Activated CD4-positive, alpha-beta T cell treated with anti-CD3 and anti-CD28 coated beads for 1 hour (primary cell): ENCODE measurements around the gene XCR1.
"Not testable (repeated sequence)": the region's sequence is repeated elsewhere in the genome, so short reads cannot be mapped to it uniquely, and the experiment has no call there.

Experiments
- DNase-seq: peaks from one replicate; pipeline ENCODE4 v3.0.0-alpha.2; 2020

XCR1 gene

DNA sequence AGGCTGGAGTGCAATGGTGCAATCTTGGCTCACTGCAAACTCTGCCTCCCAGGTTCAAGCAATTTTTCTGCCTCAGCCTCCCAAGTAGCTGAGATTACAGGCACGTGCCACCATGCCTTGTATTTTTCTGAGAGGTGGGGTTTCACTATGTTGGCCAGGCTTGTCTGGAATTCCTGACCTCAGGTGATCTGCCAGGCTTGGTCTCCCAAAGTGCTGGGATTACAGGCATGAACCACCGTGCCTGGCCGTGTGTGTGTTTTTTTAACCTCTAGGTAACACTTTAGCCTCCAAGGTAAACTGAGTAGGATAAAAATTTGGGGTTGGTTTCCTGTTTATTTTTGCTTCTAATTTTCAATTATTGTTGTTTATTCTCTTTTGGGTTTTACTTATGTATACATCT is 10.8 kb upstream of the XCR1 start:
- DNase-seq = not testable (repeated sequence)

- no peak for DNase-seq
Measured at GRCh38 chr3:46036191-46036590, 8.9 kb upstream of the XCR1 start.

DNA sequence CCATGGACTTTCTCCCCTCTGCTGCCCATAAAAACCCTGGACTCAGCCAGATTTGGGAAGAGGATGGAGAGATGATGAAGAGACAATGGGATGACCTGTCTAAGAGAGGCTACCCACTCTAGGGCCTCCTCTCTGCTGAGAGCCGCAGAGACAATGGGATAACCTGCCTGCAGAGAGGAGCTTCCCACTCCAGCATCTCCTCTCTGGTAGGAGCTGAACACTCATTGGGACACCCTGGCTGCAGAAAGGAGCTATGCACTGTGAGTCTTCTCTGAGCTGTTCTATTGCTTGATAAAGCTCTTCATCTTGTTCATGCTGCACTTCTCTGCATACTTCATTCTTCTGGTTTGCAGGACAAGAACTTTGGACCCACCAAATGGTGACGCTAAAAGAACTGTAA is 4.5 kb upstream of the XCR1 start:
- DNase-seq = no peak

DNA sequence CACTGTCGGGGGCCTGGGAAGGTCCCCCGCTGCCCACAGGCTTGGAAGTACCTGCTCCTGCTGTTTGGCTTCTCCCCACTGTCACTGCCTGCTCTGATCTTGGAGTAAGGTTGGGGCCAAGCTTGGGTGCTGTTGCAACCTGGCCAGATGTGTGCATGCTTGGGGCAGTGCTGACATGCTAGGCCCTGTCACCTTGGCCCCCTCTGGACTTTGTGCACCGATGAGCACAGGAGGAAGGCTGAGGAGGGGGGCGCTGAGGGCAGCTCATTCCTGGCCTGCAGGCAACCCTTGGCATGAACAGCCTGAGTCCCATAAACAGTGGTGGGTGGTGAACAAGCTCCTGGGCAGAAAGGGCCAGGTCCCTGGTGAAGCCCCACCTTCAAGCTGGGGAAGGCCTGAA is 4.0 kb upstream of the XCR1 start:
- no peak for DNase-seq

DNA sequence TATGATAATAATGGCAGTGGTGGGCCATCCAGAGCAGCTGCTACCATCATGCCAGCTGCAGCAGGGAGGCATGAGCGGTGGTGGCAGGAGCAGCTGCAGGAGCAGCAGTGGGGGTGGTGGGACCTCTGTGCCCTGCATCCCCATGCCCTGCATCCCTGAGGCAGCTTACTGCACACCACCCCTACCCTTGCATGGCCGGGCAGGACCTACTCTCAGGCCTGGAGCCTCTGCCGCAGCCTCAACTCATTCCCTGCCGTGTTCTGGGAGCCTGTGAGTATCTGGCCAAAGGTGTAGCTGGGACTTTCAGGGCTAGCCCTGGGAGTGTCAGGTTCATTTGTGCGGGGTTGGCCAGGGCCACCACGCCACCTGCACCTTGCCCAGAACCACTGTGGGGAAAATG is 3.3 kb upstream of the XCR1 start:
- DNase-seq = no peak

DNA sequence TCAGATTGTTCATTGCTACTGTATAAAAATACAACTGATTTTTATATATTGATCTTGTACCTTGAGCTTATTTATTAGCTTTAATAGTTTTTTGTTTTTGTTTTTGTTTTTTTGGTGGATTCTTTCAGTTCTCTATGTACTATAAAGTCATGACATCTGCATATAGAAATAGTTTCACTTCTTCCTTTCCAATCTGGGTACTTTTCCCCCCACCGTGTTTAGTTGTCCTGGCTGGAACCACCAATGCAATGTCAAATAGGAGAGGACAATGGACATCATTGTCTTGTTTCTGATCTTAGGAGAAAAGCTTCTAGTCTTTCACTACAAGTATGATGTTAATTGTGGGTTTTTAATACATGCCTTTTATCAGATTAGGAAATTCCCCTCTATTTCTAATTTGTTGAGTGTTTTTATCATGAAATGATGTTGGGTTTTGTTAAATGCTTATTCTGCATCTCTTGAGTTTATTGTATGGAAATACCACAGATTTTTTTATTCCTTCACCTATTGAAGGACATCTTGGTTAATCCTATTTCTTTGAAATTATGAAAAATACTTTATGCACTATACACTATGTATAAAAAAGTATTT is 2.8 kb upstream of the XCR1 start:
- no peak for DNase-seq

DNA sequence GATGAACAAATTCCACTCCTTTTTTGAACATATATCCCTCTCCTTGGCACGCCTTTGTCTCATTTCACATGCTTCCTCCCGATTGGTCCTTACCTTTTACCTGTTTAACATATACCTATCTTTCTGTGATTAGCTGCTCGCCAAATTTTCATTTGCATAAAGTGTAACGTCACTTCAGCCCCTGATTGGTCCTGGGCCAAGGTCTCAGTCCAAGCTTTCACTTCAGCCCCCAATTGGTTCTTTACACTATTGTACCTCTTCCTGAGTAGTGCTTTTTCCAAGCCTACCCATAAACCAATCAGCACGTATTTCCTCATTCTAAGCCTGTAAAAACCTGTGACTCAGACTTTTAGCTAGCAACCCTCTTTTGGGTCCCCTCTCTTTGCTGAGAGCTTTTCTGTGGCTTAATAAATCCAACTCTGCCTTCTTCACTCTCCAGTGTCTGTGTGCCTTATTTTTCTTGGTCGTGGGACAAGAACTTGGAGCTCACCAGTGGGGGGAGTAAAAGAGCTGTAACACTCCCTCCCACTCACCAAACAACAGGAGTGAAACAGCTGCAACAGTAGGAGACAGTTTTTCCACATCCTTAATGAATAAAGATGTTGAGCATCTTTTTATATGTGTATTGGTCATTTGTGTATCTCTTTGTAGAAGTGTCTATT is 584 bp upstream of the XCR1 start:
- no peak for DNase-seq

GRCh38 chr3:46025139-46025538 is 2.1 kb downstream of the XCR1 start:
- no peak for DNase-seq

DNA sequence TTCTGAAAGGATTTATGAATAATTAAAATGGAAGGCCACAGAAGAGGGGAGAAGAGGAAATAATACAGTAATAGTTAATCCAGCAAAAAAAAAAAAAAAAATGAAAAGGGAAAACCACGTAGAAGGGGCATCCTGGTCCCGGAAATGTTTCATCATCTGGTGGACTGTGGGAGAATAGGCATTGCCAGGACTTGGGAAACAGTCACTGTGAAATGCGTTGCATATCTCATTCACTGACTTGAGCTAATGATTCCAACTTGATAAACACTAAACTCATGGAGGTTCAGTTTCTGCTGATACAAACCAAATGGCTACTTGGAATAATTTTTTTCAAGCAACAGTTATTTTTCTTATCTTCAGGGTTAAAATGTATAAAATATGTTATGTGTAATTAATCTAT is 3.2 kb downstream of the XCR1 start:
- no peak for DNase-seq

DNA sequence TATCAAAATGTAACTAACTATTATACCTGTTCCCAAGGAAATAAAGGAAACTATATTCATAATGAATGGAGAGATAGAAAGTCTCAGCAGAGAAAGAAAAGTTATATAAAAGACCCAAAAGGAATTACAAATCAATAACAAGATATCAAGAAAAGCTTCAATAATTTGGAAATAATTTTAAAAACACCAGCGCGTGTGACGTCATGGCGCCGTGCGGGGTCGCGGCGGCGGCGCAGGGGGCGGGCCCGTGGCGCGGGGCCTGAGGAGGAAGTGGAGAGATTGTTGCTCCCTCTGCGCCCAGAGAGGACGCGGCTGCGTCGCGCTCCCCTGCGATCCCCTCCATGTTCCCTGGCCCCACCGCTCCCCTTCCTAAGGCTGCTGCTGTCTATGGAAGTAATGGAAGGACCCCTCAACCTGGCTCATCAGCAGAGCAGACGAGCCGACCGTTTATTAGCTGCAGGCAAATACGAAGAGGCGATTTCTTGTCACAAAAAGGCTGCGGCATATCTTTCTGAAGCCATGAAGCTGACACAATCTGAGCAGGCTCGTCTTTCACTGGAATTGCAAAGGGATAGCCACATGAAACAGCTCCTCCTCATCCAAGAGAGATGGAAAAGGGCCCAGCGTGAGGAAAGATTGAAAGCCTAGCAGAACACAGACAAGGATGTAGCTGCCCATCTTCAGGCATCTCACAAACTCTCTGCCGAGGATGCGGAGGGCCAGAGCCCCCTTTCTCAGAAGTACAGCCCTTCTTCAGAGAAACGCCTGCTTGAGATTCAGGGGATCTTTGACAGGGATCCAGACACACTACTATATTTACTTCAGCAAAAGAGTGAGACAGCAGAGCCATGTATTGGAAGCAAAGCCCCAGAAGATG is 4.1 kb downstream of the XCR1 start:
- DNase-seq = no peak

GRCh38 chr3:46021516-46021915 is 5.8 kb downstream of the XCR1 start:
- no peak for DNase-seq

DNA sequence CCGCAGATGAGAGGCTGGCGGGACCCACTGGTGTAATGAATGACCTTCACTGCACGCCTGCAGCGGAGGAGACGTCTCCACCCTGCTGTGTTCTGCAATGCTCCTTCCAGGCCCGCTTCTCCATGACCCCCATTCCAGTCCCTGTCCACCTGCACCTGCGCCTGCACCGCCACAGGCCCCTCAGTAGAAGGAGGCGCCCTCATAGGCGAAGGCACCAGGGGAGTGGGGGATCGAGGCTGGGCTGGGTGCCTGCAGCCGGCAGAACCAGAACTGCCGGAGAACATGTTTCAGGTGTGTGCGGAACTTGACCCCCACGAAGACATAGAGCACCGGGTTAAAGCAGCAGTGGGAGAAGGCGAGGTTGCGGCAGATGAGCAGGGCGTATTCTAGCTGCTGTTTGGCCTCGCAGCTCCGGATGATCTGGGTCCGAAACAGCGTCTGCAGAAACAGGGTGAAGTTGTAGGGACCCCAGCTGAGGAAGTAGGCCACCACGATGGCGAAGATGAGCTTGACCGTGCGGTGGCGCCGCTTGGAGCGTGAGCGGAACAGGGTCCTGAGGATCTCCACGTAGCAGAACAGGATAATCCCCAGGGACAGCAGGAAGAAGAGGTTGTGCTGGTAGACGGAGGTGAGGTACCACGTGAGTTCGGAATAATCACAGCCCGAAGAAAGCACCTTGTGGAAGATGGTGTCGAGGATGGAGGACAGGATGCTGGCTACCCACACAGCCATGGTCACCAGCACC is 6.3 kb downstream of the XCR1 start:
- DNase-seq = no peak

GRCh38 chr3:46019707-46020106 is 7.6 kb downstream of the XCR1 start:
- no peak for DNase-seq

GRCh38 chr3:46017720-46018119 is 9.6 kb downstream of the XCR1 start:
- DNase-seq = no peak

GRCh38 chr3:46013316-46014094 is 13.8 kb downstream of the XCR1 start:
- DNase-seq = no peak

DNA sequence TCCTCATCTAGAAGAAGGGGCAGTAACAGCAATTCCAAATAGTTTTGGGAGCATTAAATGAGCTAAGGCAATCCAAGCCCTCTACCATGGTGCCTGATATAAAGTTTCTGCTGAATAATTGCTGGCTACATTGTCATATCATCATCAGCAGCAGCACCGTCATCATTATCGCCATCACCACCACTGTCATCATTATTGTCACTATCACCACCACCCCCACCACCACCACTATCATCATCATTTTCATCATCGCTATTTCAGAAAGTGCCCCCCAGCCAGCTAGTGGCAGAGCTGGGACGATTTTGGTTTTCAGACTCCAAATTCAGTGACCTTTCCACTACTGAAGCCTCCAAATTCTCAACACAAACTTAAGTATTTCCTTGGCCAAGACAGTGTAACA is 15.0 kb downstream of the XCR1 start:
- no peak for DNase-seq

DNA sequence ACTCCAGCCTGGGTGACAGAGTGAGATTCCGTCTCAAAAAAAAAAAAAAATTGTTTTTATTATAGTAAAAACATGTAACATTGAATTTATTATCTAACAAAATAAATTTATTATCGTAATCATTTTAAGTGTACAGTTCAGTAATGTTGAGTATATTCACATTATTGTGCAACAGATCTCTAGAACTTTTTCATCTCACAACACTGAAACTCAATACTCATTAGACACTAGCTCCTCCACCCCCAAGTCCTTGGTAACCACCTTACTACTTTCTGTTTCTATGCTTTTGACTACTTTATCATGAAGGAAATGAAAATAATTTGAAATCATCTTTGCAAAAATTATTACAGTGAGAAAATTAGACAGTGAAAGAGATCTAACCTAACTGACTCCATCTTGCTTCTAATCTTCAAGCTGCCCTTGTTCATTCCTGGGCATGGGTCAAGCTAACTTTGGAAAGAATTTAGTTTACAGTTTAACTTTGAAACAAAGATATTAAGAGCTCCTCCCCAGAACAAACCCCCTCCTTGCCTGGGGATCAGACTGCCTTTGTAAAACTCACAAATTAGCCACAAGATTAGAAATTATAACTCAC is 16.7 kb downstream of the XCR1 start:
- DNase-seq = no peak

GRCh38 chr3:46008058-46008457 is 19.2 kb downstream of the XCR1 start:
- no peak for DNase-seq

GRCh38 chr3:46007280-46007679 is 20.0 kb downstream of the XCR1 start:
- DNase-seq = no peak

- DNase-seq = no peak
Measured at GRCh38 chr3:46006238-46007032, 20.8 kb downstream of the XCR1 start.

DNA sequence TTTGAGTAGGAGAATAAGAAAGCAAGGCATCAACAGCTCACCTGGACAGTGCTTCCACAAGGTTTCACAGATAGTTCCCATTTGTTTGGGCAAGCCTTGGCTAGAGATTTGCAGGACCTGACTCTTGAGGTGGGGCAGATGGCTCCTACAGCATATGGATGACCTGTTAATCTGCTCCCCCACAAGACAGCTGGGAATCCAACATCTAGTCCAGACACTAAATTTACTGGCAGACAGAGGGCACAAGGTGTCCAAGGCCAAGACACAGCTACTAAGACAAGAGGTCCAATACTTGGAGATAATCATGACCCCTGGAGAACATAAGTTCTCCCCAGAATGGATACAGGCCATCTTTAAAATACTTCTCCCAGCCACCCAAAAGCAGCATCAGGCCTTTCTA is 23.6 kb downstream of the XCR1 start:
- not testable (repeated sequence) for DNase-seq
